Activated naive CD8-positive, alpha-beta T cell treated with anti-CD3 and anti-CD28 coated beads, Interleukin-2, amount 50 U/mL, for 24 hours (primary cell): ENCODE measurements around the gene HAPLN2.

Experiments
- ATAC-seq: fragments of 150-1000 bp; cut with Tn5 transposase; one replicate; pipeline ENCODE4 v1.10.0; 2021
- DNase-seq: peaks from one replicate; pipeline ENCODE4 v3.0.0; 2021
- H3K27ac Mint-ChIP-seq: one replicate; pipeline ENCODE4 v1.8.0; 2021; ENCODE audit warnings: mild to moderate bottlenecking, mixed read lengths
- H3K27me3 Mint-ChIP-seq: one replicate; pipeline ENCODE4 v1.8.0; 2021; ENCODE audit warnings: mixed read lengths
- H3K36me3 Mint-ChIP-seq: one replicate; pipeline ENCODE4 v1.8.0; 2021; ENCODE audit warnings: low read depth, mixed read lengths
- H3K4me1 Mint-ChIP-seq: one replicate; pipeline ENCODE4 v1.8.0; 2021; ENCODE audit warnings: mixed read lengths
- H3K4me3 Mint-ChIP-seq: one replicate; pipeline ENCODE4 v1.8.0; 2021; ENCODE audit warnings: mild to moderate bottlenecking, moderate library complexity, mixed read lengths
- H3K9me3 Mint-ChIP-seq: one replicate; pipeline ENCODE4 v1.8.0; 2021; ENCODE audit warnings: mixed read lengths

HAPLN2 gene

DNA sequence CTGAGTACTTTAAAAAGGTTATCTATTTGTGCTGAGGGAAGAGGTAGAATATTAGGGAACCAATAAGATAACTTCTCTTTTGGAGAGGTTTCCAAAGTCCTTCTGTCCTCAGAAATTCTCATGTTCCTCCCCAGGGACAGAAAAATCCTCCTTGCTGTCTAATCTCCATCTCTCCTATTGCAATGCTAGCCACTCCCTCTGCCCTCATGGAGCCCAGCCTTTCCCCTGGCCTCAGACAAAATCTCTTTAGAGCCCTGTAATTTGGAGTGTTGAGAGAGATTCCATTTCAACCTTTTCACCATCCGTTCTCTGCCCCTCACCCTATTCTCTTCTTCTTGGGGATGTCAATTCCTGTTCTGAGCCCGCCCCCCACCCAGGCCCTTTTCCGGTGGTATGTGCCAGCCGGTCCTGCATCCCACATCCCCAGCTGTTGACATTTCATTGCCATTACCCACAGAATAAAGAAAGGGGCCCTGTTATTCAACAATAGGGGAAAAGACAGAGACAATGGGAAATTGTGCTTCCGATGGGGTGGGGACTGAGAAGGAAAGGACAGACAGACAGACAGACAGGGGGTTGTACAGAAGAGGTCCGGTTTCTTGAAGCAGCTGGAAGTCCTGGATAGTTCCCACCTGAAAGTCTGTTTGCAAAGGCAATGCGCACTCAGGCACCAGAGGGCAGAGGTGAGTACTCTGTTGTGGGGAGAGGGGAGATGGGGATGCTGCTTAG, at the start of gene HAPLN2:
Gene HAPLN2, plus strand, starts transcription at position 563 of the 729 bp plus-strand sequence. CDS start 4,076 bp downstream, outside the sequence.
- Mint-ChIP-seq H3K4me1 (no peaks in the 10 kb centered on the region), H3K27ac (no peak within 1 kb of the TSS), H3K27me3 (peaks cover 71% of the 10 kb centered on the region), H3K36me3 (no peaks in the 10 kb centered on the region), H3K4me3 (no peak within 1 kb of the TSS), H3K9me3 (no peaks in the 10 kb centered on the region)
- ATAC-seq, result no peak
- DNase-seq, result peak; percentile 23

DNA sequence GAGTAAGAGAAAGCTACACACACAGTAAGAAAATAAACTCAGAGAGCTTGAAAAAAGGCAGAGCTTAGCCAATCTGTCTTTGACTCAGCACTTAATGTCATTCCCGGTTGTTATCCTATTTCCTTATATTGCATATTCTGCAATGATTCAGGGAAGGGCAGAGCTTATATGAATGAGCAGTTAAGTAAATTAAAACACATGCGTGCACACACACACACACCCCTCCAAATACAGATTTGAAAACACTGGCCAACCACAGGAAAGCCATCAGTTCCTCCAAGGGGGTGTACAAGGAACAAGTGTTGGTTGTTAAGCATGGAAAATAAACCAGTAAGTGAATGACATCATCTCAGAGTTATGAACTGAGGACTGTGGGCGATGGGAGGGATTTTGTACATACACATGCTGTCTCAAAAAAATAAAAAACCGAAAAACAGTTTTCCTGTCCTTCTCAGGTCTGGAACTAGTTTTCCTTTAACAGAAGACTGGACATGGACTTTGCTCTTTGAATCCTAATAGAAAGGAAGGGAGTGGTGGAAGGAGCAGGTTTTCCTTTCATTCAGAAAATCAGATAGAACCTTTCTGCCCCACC, 47.9 kb upstream of the HAPLN2 start:
- Mint-ChIP-seq H3K27me3 (peaks cover 34% of the 10 kb centered on the region), H3K36me3 (peaks cover 2% of the 10 kb centered on the region), H3K4me1 (peaks cover 30% of the 10 kb centered on the region), H3K9me3 (no peaks in the 10 kb centered on the region), H3K4me3 (peak overlapping the region; percentile 99), H3K27ac (no peak overlapping the region)
- no peak for DNase-seq
- peak; percentile 71 for ATAC-seq

DNA sequence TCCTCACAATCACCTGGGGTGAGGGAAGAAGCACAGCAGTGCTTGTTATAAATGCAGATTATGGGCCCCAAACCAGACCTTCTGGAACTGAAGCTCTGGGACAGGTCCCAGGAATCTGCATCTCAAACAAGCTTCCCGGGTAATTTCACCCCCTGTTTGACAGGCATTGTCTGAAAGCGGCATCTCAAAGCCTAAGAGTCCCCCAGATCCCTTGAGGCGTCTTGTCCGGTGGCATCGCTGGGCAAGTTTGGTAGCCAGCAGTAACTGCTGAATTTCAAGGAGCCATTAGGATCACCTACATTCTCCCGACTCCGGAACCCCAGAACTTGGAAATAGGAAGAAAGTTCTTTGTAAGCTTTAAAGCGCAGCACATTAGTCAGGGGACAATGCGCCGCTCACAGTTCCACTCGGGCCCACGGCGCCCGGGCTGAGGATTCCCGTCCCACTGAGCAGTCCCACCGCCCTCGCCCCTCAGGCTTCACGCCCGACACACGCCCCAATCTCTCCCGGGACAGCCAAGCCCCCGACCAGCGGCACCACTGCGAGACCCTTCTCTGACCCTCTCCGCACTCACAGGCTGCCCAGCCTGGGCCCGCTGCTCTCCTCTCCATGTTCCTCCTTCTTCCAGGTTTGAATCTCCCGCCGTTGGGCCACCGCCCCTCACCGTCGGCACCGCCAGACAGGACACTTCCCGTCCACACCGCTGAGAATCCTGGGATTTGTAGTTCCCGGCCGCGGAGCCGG, 47.1 kb upstream of the HAPLN2 start, which contains the start of gene IQGAP3:
Gene IQGAP3, minus strand, starts transcription at position 647 of the 744 bp plus-strand sequence. Its CDS starts 36 bp downstream, at position 611.
- peak; percentile 79 for DNase-seq
- H3K4me1 Mint-ChIP-seq, result peaks cover 30% of the 10 kb centered on the region
- H3K9me3 Mint-ChIP-seq, result no peaks in the 10 kb centered on the region
- peak within 1 kb of the TSS; percentile 99 for H3K4me3 Mint-ChIP-seq
- peak within 1 kb of the TSS; percentile 86 for H3K27ac Mint-ChIP-seq
- peaks cover 2% of the 10 kb centered on the region for H3K36me3 Mint-ChIP-seq
- H3K27me3 Mint-ChIP-seq, result peaks cover 34% of the 10 kb centered on the region
- peak; percentile 87 for ATAC-seq

DNA sequence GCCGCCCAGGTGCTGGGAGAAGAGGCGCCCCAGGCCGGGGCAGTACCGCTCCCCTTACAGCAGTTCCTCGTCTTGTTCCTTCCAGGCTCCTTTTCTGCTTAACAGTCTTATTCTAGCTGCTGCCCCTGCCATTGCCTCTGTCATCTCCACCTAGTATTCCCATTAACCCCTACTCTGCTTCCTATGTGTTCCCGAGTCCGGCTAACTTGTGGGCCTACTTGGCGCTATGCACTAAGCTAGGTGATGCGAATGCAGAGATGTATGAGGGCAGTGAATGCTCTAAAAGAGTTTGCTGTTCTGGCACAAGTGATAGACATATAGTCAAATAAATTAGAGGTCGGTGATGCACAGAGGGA, 46.6 kb upstream of the HAPLN2 start:
- DNase-seq, result no peak
- ATAC-seq, result no peak
- Mint-ChIP-seq H3K27ac (peak overlapping the region; percentile 86), H3K27me3 (peaks cover 34% of the 10 kb centered on the region), H3K36me3 (peaks cover 2% of the 10 kb centered on the region), H3K9me3 (no peaks in the 10 kb centered on the region), H3K4me1 (peaks cover 30% of the 10 kb centered on the region), H3K4me3 (peak overlapping the region; percentile 99)

DNA sequence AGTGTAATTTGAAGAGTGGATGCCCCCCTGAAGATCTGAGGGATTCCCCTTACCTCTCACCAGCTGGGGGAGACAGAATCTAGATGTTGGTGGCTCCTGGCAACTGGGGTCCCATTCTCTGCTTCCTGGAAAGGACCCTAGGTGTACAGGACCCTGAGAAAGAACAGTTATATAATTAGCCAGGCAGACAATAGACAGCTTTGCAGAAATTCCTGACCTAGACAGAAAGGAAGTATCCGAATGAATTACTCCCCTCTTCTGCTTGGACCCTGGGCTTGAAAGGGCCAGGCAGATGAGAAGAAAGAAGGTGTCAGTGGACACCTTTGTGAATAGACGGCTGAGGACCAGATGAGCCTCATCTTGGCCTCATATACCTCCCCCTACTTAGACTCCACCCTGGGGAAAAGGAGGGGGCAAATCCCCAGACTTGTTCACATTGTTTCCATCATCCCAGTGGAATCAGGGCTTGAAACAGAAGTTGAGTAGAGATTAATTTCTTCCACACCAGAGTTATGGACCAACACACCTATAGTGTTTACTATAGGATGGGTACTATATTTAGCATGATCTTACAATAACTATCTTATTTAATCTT, 45.1 kb upstream of the HAPLN2 start:
- DNase-seq (no peak), ATAC-seq (no peak)
- Mint-ChIP-seq H3K9me3 (no peaks in the 10 kb centered on the region), H3K4me3 (no peak overlapping the region), H3K27ac (no peak overlapping the region), H3K36me3 (peaks cover 2% of the 10 kb centered on the region), H3K4me1 (peaks cover 30% of the 10 kb centered on the region), H3K27me3 (peaks cover 34% of the 10 kb centered on the region)

DNA sequence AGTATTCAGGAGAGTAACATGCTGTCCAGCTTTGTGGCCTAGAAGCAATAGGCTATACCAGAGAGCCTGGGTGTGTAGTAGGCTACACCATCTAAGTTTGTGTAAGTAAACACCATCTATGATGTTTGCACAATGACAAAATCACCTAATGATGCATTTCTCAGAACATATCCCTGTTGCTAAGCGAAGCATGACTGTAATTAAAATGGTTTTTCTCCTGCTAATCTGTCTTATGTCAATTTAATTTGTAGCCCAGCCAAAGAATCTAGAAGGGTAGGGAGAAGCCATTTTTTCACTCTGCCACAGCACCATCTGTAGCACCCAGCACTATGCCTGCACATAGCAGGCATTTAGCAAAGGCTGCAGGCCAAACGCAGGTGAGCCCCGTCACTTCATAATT, 41.7 kb upstream of the HAPLN2 start:
- no peak overlapping the region for H3K27ac Mint-ChIP-seq
- H3K27me3 Mint-ChIP-seq, result peaks cover 14% of the 10 kb centered on the region
- H3K4me1 Mint-ChIP-seq, result peaks cover 25% of the 10 kb centered on the region
- no peaks in the 10 kb centered on the region for H3K9me3 Mint-ChIP-seq
- ATAC-seq (no peak), DNase-seq (no peak)
- no peaks in the 10 kb centered on the region for H3K36me3 Mint-ChIP-seq
- no peak overlapping the region for H3K4me3 Mint-ChIP-seq

DNA sequence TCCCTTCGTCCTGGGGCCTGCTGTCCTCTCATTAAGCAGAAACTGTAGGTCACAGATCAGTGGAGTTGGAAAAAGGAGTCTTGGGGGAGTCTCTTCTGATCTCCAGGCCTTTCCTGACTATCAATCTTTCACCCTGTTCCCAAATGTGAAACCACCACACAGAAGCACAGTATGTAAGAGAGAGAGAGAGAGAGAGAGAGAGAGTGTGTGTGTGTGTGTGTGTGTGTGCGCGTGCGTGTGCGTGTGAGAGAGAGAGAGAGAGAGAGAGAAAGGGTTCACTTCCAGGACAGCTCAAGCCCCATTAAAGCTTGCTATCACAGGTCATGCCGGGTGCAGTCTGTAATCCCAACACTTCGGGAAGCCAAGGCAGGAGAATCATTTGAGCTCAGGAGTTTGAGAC, 41.2 kb upstream of the HAPLN2 start:
- H3K36me3 Mint-ChIP-seq, result no peaks in the 10 kb centered on the region
- ATAC-seq (no peak), DNase-seq (no peak)
- H3K27me3 Mint-ChIP-seq, result peaks cover 9% of the 10 kb centered on the region
- no peak overlapping the region for H3K4me3 Mint-ChIP-seq
- H3K4me1 Mint-ChIP-seq, result peaks cover 22% of the 10 kb centered on the region
- no peak overlapping the region for H3K27ac Mint-ChIP-seq
- no peaks in the 10 kb centered on the region for H3K9me3 Mint-ChIP-seq

DNA sequence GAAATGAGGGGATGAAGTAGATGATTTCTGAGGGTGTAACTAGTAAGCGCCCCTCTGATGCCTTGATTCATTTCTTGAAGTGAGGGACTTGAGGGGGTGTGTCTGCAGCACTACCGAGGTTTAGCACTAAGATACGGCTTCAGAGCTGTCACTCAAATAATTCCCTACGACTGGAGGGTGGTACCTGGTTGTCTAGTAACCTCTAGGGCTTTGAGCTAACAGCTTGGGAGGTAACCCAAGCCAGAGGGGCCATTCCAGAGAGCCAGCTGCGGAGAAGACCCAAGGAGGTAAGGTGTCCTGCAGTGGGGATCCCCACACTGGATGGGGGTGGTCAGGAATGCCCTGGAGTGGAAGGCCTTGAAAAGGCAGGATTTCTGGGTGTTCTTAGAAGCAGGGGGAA, 39.7 kb upstream of the HAPLN2 start, which contains the start of gene TTC24:
Gene TTC24, plus strand, starts transcription at position 252 of the 400 bp plus-strand sequence. CDS start 1,642 bp downstream, outside the sequence.
- Mint-ChIP-seq H3K9me3 (no peaks in the 10 kb centered on the region), H3K27me3 (no peaks in the 10 kb centered on the region), H3K4me3 (no peak within 1 kb of the TSS), H3K36me3 (peaks cover 3% of the 10 kb centered on the region), H3K27ac (no peak within 1 kb of the TSS), H3K4me1 (peaks cover 30% of the 10 kb centered on the region)
- DNase-seq (no peak), ATAC-seq (no peak)

DNA sequence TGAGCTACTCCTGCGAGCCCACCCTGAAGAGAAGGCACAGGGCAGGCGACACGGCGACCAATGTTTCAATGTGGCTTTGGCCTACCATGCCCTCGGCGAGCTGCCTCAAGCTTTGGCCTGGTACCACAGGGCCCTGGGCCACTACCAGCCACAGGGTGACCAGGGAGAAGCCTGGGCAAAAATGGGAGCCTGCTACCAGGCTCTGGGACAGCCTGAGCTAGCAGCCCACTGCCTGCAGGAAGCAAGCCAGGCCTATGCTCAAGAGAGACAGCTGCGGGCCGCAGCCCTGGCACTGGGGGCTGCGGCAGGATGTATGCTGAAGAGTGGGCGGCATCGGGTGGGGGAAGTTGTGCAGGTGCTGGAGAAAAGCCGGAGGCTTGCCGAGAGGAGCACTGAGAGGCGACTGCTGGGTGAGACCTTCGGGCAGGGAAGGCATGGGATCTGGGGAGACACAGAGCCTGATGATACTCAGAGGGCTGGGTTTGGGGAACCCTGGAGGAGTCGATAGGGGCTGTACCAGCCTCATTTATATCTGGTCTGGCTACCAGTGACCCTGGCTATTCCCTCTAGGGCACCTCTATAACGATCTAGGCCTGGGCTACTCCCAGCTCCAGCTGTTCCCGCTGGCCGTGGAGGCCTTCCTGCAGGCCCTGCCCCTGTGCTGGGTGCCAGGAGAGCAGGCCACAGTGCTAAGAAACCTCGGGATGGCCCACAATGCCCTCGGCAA, 37.4 kb upstream of the HAPLN2 start:
- Mint-ChIP-seq H3K27ac (peak overlapping the region; percentile 97), H3K36me3 (peaks cover 3% of the 10 kb centered on the region), H3K4me3 (peak overlapping the region; percentile 96), H3K4me1 (peaks cover 30% of the 10 kb centered on the region), H3K9me3 (no peaks in the 10 kb centered on the region), H3K27me3 (no peaks in the 10 kb centered on the region)
- DNase-seq, result peak; percentile 64
- peak; percentile 78 for ATAC-seq

DNA sequence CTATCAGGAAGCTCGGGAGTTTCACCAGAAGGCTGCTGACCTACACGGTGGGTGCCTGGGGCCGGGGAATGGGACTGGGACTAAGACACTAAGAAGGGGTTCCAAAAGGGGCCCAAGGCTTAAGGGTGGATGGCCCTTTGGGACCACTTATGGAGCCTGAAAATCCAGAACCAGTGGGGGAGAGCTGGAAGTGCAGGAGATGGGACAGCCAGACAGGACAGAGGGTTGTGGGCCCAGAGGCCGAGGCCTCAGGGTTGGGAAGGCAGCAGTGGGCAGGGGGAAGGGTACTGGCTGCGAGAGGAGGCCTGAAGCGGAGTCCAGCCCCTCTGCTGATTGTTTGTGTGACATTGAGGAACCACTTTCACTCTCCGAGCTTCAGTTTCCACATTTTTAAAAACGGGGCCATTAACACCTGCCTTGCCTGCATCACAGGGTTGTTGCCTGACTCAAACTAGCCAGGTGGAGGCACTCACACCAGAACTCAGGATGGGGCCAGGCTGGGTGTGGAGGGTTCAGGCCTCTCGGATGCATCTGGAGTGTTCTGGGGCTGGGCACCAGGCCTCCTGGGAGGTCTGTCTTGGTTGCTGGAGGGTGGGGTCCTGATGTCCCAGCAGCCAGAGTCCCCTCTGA, 36.7 kb upstream of the HAPLN2 start:
- Mint-ChIP-seq H3K27ac (peak overlapping the region; percentile 97), H3K4me1 (peaks cover 30% of the 10 kb centered on the region), H3K4me3 (peak overlapping the region; percentile 96), H3K9me3 (no peaks in the 10 kb centered on the region), H3K27me3 (no peaks in the 10 kb centered on the region), H3K36me3 (peaks cover 3% of the 10 kb centered on the region)
- ATAC-seq (peak; percentile 69), DNase-seq (peak; percentile 54)

DNA sequence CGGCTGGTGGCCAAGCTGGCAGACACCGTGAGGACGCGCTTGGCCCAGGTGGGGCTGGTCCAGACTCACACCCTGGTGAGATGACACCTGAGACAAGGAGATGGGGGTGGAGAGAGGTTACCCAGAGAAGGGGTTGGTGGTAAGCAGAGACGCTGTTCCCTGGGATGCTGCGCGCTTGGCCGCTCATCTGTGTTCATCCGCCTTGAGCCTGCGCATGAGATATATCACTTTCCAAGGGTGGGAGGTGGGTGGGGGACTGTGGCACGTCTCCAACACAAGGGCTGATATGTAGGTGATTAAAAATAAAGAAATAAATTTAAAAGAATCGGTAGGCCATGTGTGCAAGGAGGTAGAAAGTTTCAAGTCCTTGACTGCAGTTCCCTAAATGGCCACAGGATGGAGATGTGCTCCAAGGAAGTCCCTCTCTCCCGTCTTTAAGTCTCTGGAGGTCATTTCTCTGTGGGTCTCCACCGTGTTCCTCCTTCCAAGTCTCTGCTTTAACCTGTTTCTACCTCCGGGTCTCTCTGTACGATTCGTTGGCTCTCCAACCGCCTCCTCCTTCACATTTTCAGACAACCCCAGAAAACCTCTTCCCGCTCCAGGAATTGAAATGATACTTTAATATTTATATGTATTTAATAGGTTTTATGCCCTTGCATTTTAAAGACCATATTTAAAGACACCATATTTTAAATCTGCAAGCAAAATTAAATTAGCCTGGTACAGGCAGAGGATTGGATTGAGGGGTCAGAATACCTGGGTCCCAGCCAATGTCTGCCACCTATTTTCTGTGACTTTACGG, 35.2 kb upstream of the HAPLN2 start:
- H3K27ac Mint-ChIP-seq, result peak overlapping the region; percentile 97

DNA sequence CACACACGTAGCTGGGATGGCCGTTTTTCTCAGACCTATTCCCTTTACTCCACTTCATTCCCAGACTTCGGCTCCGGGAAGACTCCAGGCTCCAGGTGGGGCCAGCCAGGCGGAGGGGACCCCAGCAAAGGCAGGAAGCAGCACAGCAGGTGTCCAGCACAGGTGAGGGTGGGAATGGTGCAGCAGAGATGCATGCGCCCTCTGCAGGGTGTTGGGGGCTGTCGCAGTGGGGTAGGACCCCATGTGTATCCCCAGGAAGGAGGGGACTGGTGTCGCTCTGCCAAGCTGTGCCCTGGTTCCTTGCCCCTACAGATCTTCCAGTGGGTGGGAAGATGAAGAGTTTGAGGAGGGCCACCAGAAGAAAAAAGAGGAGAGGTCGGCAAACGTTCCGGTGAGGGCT, 34.4 kb upstream of the HAPLN2 start:
- peaks cover 30% of the 10 kb centered on the region for H3K4me1 Mint-ChIP-seq
- H3K27ac Mint-ChIP-seq, result no peak overlapping the region
- H3K36me3 Mint-ChIP-seq, result peaks cover 3% of the 10 kb centered on the region
- H3K27me3 Mint-ChIP-seq, result no peaks in the 10 kb centered on the region
- no peak overlapping the region for H3K4me3 Mint-ChIP-seq
- H3K9me3 Mint-ChIP-seq, result no peaks in the 10 kb centered on the region
- ATAC-seq (no peak), DNase-seq (no peak)

More for the DNA sequence above, 35.2 kb upstream of the HAPLN2 start:
- H3K36me3 Mint-ChIP-seq, result peaks cover 3% of the 10 kb centered on the region
- peaks cover 30% of the 10 kb centered on the region for H3K4me1 Mint-ChIP-seq
- peak; percentile 82 for DNase-seq
- H3K27me3 Mint-ChIP-seq, result no peaks in the 10 kb centered on the region
- H3K4me3 Mint-ChIP-seq, result peak overlapping the region; percentile 96
- H3K9me3 Mint-ChIP-seq, result no peaks in the 10 kb centered on the region
- no peak for ATAC-seq

DNA sequence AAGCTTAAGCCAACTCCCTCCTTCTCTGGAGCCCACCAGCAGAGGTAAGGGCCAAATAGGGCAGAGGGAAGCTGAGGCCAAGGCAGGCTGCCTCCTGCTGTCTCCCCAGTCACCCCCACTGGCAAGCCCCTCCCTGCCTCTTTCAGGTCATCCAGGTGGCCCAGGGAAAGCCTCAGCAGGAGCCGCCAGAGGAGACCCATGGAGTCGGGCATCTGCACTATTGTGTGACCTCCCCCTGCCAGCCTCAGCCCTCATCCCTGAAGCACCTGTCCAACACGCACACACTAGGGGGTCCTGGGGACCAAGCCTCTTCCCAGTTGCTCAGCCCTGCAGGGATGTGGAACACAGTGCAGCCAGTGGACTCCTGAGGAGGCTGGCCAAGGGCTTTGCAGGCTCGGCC, 32.9 kb upstream of the HAPLN2 start:
- H3K27ac Mint-ChIP-seq, result no peak overlapping the region

More for the DNA sequence above, 32.9 kb upstream of the HAPLN2 start:
- Mint-ChIP-seq H3K9me3 (no peaks in the 10 kb centered on the region), H3K4me1 (peaks cover 35% of the 10 kb centered on the region), H3K4me3 (no peak overlapping the region), H3K36me3 (peaks cover 3% of the 10 kb centered on the region), H3K27me3 (no peaks in the 10 kb centered on the region)
- DNase-seq (no peak), ATAC-seq (no peak)
